H1 (cell line): ENCODE data around the gene KMT2E. TPM values are rescaled to one million over a fixed set of nuclear protein-coding genes. Genes with fewer than 3 reads are reported as not detected.

Experiments used
- CTCF ChIA-PET: fragments of 300-600 bp; sonication (Branson Sonifier 250); formaldehyde crosslinking; loops from one replicate; lab custom pipeline; 2021; ENCODE audit not compliant: partially characterized antibody; lab: Charles Lee
- POLR2A ChIA-PET: fragments of 300-600 bp; sonication (Branson Sonifier 250); formaldehyde crosslinking; loops from one replicate; lab custom pipeline; 2021; ENCODE audit warnings: inconsistent platforms; ENCODE audit not compliant: partially characterized antibody; lab: Charles Lee
- DNase-seq, 2 experiments: peaks; one replicate each; pipeline versions ENCODE4 v3.0.0 to v3.0.0-alpha.2; 2010 to 2022; ENCODE audit warnings: low spot score in 2 of 2, low read depth in 1 of 2, mixed read lengths in 1 of 2
- FAIRE-seq: peaks from 2 replicates; lab custom pipeline; 2011; peaks lifted over from hg19 to GRCh38; lab: Jason Lieb, UNC
- H2AFZ ChIP-seq: 2 replicates; pipeline ENCODE4 v1.8.1; 2012; ENCODE audit warnings: low read length, inconsistent platforms
- H2AK5ac ChIP-seq: 2 replicates; pipeline ENCODE4 v1.6.1; 2013; ENCODE audit warnings: low read depth, low read length
- H2BK120ac ChIP-seq: replicated peaks from 2 replicates; pipeline ENCODE3; 2013; ENCODE audit warnings: low read depth, low read length, inconsistent platforms
- H2BK12ac ChIP-seq: 2 replicates; pipeline ENCODE4 v1.6.1; 2013; ENCODE audit warnings: low read depth, low read length
- H2BK15ac ChIP-seq: 2 replicates; pipeline ENCODE4 v1.6.1; 2013; ENCODE audit warnings: low read length
- H2BK20ac ChIP-seq: 2 replicates; pipeline ENCODE4 v1.6.1; 2013; ENCODE audit warnings: low read length
- H2BK5ac ChIP-seq: 2 replicates; pipeline ENCODE4 v1.6.1; 2013; ENCODE audit warnings: low read depth, low read length
- H3K14ac ChIP-seq: 2 replicates; pipeline ENCODE4 v1.6.1; 2013; ENCODE audit warnings: inconsistent platforms; ENCODE audit not compliant: insufficient read length
- H3K18ac ChIP-seq: 2 replicates; pipeline ENCODE4 v1.6.1; 2013; ENCODE audit warnings: low read length; ENCODE audit errors: extremely low read depth
- H3K23ac ChIP-seq: 2 replicates; pipeline ENCODE4 v1.6.1; 2013; ENCODE audit warnings: inconsistent platforms; ENCODE audit not compliant: insufficient read length
- H3K23me2 ChIP-seq: 2 replicates; pipeline ENCODE4 v1.6.1; 2013; ENCODE audit warnings: low read depth, low read length
- H3K27ac ChIP-seq: 2 replicates; pipeline ENCODE4 v1.6.1; 2011; ENCODE audit warnings: low read depth, low read length, inconsistent platforms
- H3K27me3 ChIP-seq, 4 experiments: replicated peaks in 1 of 4; 1 replicate in 1 of 4; 2 replicates in 3 of 4; pipeline versions ENCODE4 v1.6.1 to v1.8.1; 2011 to 2013; ENCODE audit warnings: low read length in 3 of 4, mild to moderate bottlenecking in 3 of 4, inconsistent platforms in 2 of 4, mixed read lengths in 2 of 4, moderate library complexity in 1 of 4; ENCODE audit not compliant: control insufficient read depth in 3 of 4, insufficient read depth in 3 of 4; ENCODE audit errors: extremely low read depth in 1 of 4
- H3K36me3 ChIP-seq, 4 experiments: 2 replicates each; pipeline versions ENCODE4 v1.6.1 to v1.8.1; 2011 to 2013; ENCODE audit warnings: mild to moderate bottlenecking in 4 of 4, low read length in 3 of 4, moderate library complexity in 2 of 4, control low read depth in 1 of 4, inconsistent platforms in 1 of 4; ENCODE audit not compliant: insufficient read depth in 4 of 4, control insufficient read depth in 2 of 4
- H3K4ac ChIP-seq: replicated peaks from 2 replicates; pipeline ENCODE3; 2013; ENCODE audit warnings: low read length, low read depth, mixed read lengths, inconsistent platforms; ENCODE audit not compliant: insufficient read length
- H3K4me1 ChIP-seq, 4 experiments: replicated peaks in 1 of 4; 1 replicate in 1 of 4; 2 replicates in 3 of 4; pipeline versions ENCODE4 v1.6.1 to v1.8.1; 2011 to 2013; ENCODE audit warnings: low read length in 3 of 4, inconsistent platforms in 2 of 4, mixed read lengths in 1 of 4; ENCODE audit not compliant: insufficient read depth in 4 of 4, control insufficient read depth in 3 of 4
- H3K4me2 ChIP-seq, 2 experiments: 2 replicates each; pipeline versions ENCODE4 v1.6.1 to v1.8.1; 2011 to 2013; ENCODE audit warnings: low read depth in 2 of 2, low read length in 2 of 2, control low read depth in 1 of 2, inconsistent platforms in 1 of 2, mild to moderate bottlenecking in 1 of 2; ENCODE audit not compliant: insufficient read depth in 1 of 2
- H3K4me3 ChIP-seq, 4 experiments: fragments of 200-600, 300-600 bp in 1 of 4; sonication (generic), shearing (Covaris generic), sonication (Bioruptor Twin) in 1 of 4; 2 replicates each; pipeline versions ENCODE4 v1.5.1 to v1.8.1; 2011 to 2016; ENCODE audit warnings: low read length in 4 of 4, low read depth in 3 of 4, control low read depth in 2 of 4, inconsistent platforms in 2 of 4, mild to moderate bottlenecking in 2 of 4, mixed read lengths in 1 of 4, moderate library complexity in 1 of 4; ENCODE audit not compliant: insufficient read depth in 2 of 4; ENCODE audit errors: extremely low read depth in 1 of 4
- H3K56ac ChIP-seq: replicated peaks from 2 replicates; pipeline ENCODE3; 2013; ENCODE audit warnings: low read depth, mild to moderate bottlenecking, mixed read lengths, low read length, inconsistent platforms; ENCODE audit not compliant: insufficient read length
- H3K79me1 ChIP-seq: 2 replicates; pipeline ENCODE4 v1.6.1; 2013; ENCODE audit warnings: low read depth, low read length, control low read depth
- H3K79me2 ChIP-seq, 2 experiments: 2 replicates each; pipeline versions ENCODE4 v1.6.1 to v1.8.1; 2012 to 2013; ENCODE audit warnings: low read length in 2 of 2, mild to moderate bottlenecking in 2 of 2, inconsistent platforms in 1 of 2; ENCODE audit not compliant: insufficient read depth in 2 of 2, control insufficient read depth in 1 of 2
- H3K9ac ChIP-seq, 4 experiments: replicated peaks in 1 of 4; 1 replicate in 1 of 4; 2 replicates in 3 of 4; pipeline versions ENCODE4 v1.6.1 to v1.8.1; 2011 to 2013; ENCODE audit warnings: low read depth in 3 of 4, low read length in 3 of 4, control low read depth in 2 of 4, mild to moderate bottlenecking in 2 of 4, moderate library complexity in 2 of 4, inconsistent platforms in 1 of 4; ENCODE audit errors: extremely low read depth in 1 of 4
- H3K9me3 ChIP-seq, 2 experiments: 2 replicates each; pipeline versions ENCODE4 v1.6.1 to v1.8.1; 2012 to 2013; ENCODE audit warnings: mild to moderate bottlenecking in 2 of 2, moderate library complexity in 2 of 2, control low read depth in 1 of 2, inconsistent platforms in 1 of 2, low read depth in 1 of 2, low read length in 1 of 2, mixed read lengths in 1 of 2; ENCODE audit not compliant: insufficient read depth in 2 of 2
- H4K20me1 ChIP-seq, 2 experiments: replicated peaks in 1 of 2; 2 replicates each; pipeline versions ENCODE3 to v1.8.1; 2011 to 2013; ENCODE audit warnings: inconsistent platforms in 2 of 2, low read length in 2 of 2, mild to moderate bottlenecking in 1 of 2; ENCODE audit not compliant: insufficient read depth in 2 of 2, control insufficient read depth in 1 of 2
- H4K5ac ChIP-seq: 2 replicates; pipeline ENCODE4 v1.6.1; 2013; ENCODE audit warnings: low read length, low read depth, mixed read lengths, inconsistent platforms; ENCODE audit not compliant: insufficient read length
- H4K8ac ChIP-seq: 2 replicates; pipeline ENCODE4 v1.8.0; 2013; ENCODE audit warnings: mild to moderate bottlenecking, moderate library complexity, low read length, inconsistent platforms; ENCODE audit not compliant: insufficient read depth; ENCODE audit errors: extremely low read depth
- H4K91ac ChIP-seq: replicated peaks from 2 replicates; pipeline ENCODE3; 2013; ENCODE audit warnings: low read length, mixed read lengths, inconsistent platforms; ENCODE audit not compliant: insufficient read length
- CEBPB ChIP-seq: IDR thresholded peaks from 2 replicates; pipeline ENCODE4 v1.6.1; 2012; ENCODE audit warnings: low read depth, low read length
- CHD1 ChIP-seq: IDR thresholded peaks from 2 replicates; pipeline ENCODE4 v1.6.1; 2012; ENCODE audit warnings: low read depth, low read length, improper control_type of control experiment
- EP300 ChIP-seq, 2 experiments: IDR thresholded peaks; 1 replicate in 1 of 2; 2 replicates in 1 of 2; pipeline ENCODE4 v1.6.1; 2011 to 2012; ENCODE audit warnings: low read depth in 2 of 2, low read length in 2 of 2, mild to moderate bottlenecking in 2 of 2, borderline replicate concordance in 1 of 2, inconsistent platforms in 1 of 2, moderate library complexity in 1 of 2
- EZH2 ChIP-seq: fragments of 200-600 bp; sonication (generic); IDR thresholded peaks from 2 replicates; pipeline ENCODE4 v1.7.1; 2012; ENCODE audit warnings: low read depth, mild to moderate bottlenecking, moderate library complexity, low read length, inconsistent platforms; ENCODE audit not compliant: severe bottlenecking
- JUND ChIP-seq: IDR thresholded peaks from 2 replicates; pipeline ENCODE4 v1.6.1; 2011; ENCODE audit warnings: mild to moderate bottlenecking, improper control_type of control experiment, low read length
- NRF1 ChIP-seq: IDR thresholded peaks from 2 replicates; pipeline ENCODE4 v1.6.1; 2011; ENCODE audit warnings: mild to moderate bottlenecking, low read depth, low read length, improper control_type of control experiment
- SIX5 ChIP-seq: IDR thresholded peaks from 2 replicates; pipeline ENCODE4 v1.6.1; 2011; ENCODE audit warnings: mild to moderate bottlenecking, low read depth, low read length
- SP1 ChIP-seq: IDR thresholded peaks from 2 replicates; pipeline ENCODE4 v1.6.1; 2011; ENCODE audit warnings: low read depth, low read length
- TAF1 ChIP-seq: IDR thresholded peaks from 2 replicates; pipeline ENCODE4 v1.6.1; 2011; ENCODE audit warnings: mild to moderate bottlenecking, low read depth, low read length
- WGBS, 2 experiments: shearing (Covaris generic) in 1 of 2; methylation state at CpG; one replicate each; pipeline versions ENCODE4 v1.1.6 to v1.1.7; 2013 to 2015; ENCODE audit warnings: low lambda C conversion rate in 2 of 2, mixed read lengths in 2 of 2, inconsistent platforms in 1 of 2, low coverage in 1 of 2, missing lambda C conversion rate in 1 of 2; ENCODE audit not compliant: insufficient replicate concordance in 2 of 2, insufficient coverage in 1 of 2, insufficient read length in 1 of 2; ENCODE audit errors: extremely low coverage in 1 of 2, missing lambda C conversion rate in 1 of 2; 5-methylcytosine and 5-hydroxymethylcytosine counted together
- polyA plus RNA-seq, 7 experiments: library from polyadenylated mRNA; depleted of rRNA in 3 of 7; stranded (reverse) in 5 of 7; unstranded in 2 of 7; fragments of >200 nt in 5 of 7; fragments of 200-250 nt in 2 of 7; gene quantifications; 1 replicate in 5 of 7; 2 replicates in 1 of 7; 4 replicates in 1 of 7; pipeline versions ENCODE4 v1.2.1 to v1.2.3, GENCODE V29; 2011 to 2013; ENCODE audit warnings: missing spikeins in 2 of 7, mixed read lengths in 2 of 7
- total RNA-seq: library from RNA; stranded (reverse); fragmentation: NEBNext Ultra II Directional; extraction: Animal tissue kit (Norgen Biotek cat#: 25700); gene quantifications from 2 replicates; pipeline ENCODE4 v1.2.1, GENCODE V29; 2021
- TF ChIP-seq, protein P1 (sequence below): IDR thresholded peaks from 2 replicates; pipeline ENCODE4 v1.6.1; 2011; ENCODE audit warnings: low read depth, mild to moderate bottlenecking, low read length; ENCODE audit not compliant: insufficient read depth
- TF ChIP-seq, protein P2 (sequence below), 3 experiments: IDR thresholded peaks; 1 replicate in 2 of 3; 2 replicates in 1 of 3; pipeline versions ENCODE4 v1.5.1 to v1.6.1; 2011; ENCODE audit warnings: low read length in 3 of 3, mild to moderate bottlenecking in 3 of 3, inconsistent platforms in 2 of 3, low read depth in 1 of 3, moderate library complexity in 1 of 3; ENCODE audit not compliant: insufficient read depth in 1 of 3; ENCODE audit errors: control extremely low read depth in 1 of 3

The KMT2E gene
- total and polyA plus RNA-seq, 2 of the 8 experiments (the other 6 are each of a cell fraction or from before 2014, with no cell fraction given) = 10.9 to 45.0 TPM

- H4K8ac ChIP-seq = no peak overlapping the region
- H3K56ac ChIP-seq = no peak overlapping the region
- H3K27me3 ChIP-seq = no peaks in the 10 kb centered on the region
- no peak overlapping the region for H3K9ac ChIP-seq
- no peak overlapping the region for H2BK120ac ChIP-seq
- H2BK12ac ChIP-seq = no peak overlapping the region
- H2BK5ac ChIP-seq = no peak overlapping the region
- no peak overlapping the region for H3K4ac ChIP-seq
- DNase-seq (no peak), FAIRE-seq (no peak)
- no peaks in the 10 kb centered on the region for H3K4me1 ChIP-seq
- H2BK20ac ChIP-seq = no peak overlapping the region
- H2AK5ac ChIP-seq = no peak overlapping the region
- peaks cover 0 to 32% of the 10 kb centered on the region in 2 experiments; a peak in 3 of 4 replicates for H3K79me2 ChIP-seq
- no peak overlapping the region for H3K14ac ChIP-seq
- peaks cover 2% of the 10 kb centered on the region; the same call in 1 of the 2 replicates for H3K23me2 ChIP-seq
- no peak overlapping the region for H3K18ac ChIP-seq
- WGBS, 2 experiments = 90% methylated on average over 4 of the region's 4 CpGs; no CpG with 5 or more reads in 1 of the 2 experiments
- H4K91ac ChIP-seq = no peak overlapping the region
- no peak overlapping the region for H2BK15ac ChIP-seq
- H4K20me1 ChIP-seq = peaks cover 0 to 14% of the 10 kb centered on the region in 2 experiments
- ChIA-PET CTCF (interaction anchor here (1.4 kb wide), 1 partner anchor 67 kb away, joined by 3 read pairs; no protein-coding TSS in a partner anchor), POLR2A (interaction anchor here (1.4 to 2.3 kb wide), 2 partner anchors 34 to 64 kb away, joined by 3 to 6 read pairs; partner anchors contain the start of gene KMT2E)
- H2AFZ ChIP-seq = no peak overlapping the region
- H3K79me1 ChIP-seq = no peaks in the 10 kb centered on the region
- H4K5ac ChIP-seq = no peak overlapping the region
- H3K36me3 ChIP-seq = peaks cover 0 to 50% (median 20%) of the 10 kb centered on the region in 4 experiments; a peak in 7 of 8 replicates
- H3K9me3 ChIP-seq = no peaks in the 10 kb centered on the region
- H3K27ac ChIP-seq = no peak overlapping the region
- H3K23ac ChIP-seq = no peak overlapping the region
- H3K4me3 ChIP-seq = no peak overlapping the region
- no peak overlapping the region for H3K4me2 ChIP-seq
- TF ChIP-seq EZH2 = no peak
- TF ChIP-seq EP300 (IDR thresholded peaks at IDR 0.05; ENCODE audit: borderline replicate concordance in 1 of 2, low read depth in 2 of 2, low read length in 2 of 2) = no peak
- TF ChIP-seq JUND = no peak
- no peak for TF ChIP-seq SIX5
- no peak for TF ChIP-seq SP1
- TF ChIP-seq CEBPB = no peak
- TF ChIP-seq TAF1 = no peak
- no peak for TF ChIP-seq NRF1
- TF ChIP-seq, protein P1, sequence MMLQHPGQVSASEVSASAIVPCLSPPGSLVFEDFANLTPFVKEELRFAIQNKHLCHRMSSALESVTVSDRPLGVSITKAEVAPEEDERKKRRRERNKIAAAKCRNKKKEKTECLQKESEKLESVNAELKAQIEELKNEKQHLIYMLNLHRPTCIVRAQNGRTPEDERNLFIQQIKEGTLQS = no peak
- TF ChIP-seq, protein P2, sequence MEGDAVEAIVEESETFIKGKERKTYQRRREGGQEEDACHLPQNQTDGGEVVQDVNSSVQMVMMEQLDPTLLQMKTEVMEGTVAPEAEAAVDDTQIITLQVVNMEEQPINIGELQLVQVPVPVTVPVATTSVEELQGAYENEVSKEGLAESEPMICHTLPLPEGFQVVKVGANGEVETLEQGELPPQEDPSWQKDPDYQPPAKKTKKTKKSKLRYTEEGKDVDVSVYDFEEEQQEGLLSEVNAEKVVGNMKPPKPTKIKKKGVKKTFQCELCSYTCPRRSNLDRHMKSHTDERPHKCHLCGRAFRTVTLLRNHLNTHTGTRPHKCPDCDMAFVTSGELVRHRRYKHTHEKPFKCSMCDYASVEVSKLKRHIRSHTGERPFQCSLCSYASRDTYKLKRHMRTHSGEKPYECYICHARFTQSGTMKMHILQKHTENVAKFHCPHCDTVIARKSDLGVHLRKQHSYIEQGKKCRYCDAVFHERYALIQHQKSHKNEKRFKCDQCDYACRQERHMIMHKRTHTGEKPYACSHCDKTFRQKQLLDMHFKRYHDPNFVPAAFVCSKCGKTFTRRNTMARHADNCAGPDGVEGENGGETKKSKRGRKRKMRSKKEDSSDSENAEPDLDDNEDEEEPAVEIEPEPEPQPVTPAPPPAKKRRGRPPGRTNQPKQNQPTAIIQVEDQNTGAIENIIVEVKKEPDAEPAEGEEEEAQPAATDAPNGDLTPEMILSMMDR (IDR thresholded peaks at IDR 0.05; ENCODE audit: control extremely low read depth in 1 of 3, insufficient read depth in 1 of 3, low read depth in 1 of 3, low read length in 3 of 3) = no peak
- TF ChIP-seq CHD1 = no peak
These were observed 33.9 kb downstream of the KMT2E start for GRCh38 chr7:105047932-105048331.
